NCI-H510A treated with DMSO at 0.1 percent for 48 hours (cell line): ENCODE results near the gene TMEM184C.

Experiments used
- DNase-seq: peaks from one replicate; lab custom pipeline; 2025; lab: John Stamatoyannopoulos, UW

TMEM184C gene

DNA sequence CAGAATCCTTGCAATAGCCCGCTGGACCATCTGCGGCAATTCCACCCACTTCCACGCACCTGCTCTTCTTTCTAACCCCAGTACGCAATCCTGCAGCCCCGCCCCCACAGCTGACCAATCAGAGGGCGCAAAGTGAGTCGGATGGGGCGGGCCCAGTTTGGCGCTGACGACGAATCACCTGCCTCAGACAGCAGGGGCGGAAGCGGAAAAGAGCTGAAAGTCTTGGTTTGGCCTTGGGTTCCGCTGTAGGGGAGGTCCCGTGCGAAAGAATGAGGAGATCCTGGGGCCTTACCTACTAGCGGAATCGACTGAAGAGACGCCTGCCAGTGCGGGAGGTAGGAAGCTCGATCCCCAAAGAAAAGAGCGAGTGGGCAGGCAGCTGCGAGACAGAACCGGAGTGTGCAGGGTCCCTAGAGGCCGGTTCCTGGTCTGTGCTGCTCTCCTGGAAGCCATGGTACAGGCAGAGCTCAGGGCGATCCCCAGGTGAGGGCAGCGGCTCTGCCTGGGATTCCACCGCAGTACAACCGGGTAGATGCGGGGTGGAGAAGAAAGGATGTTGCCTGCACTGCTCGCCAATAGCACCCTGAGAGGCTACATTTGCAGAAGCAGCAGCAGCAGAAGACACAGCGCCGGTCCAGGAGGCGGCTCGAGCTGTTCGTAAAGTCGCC is at the start of gene TMEM184C:
Gene TMEM184C (plus strand): TSS at position 225 of the 668 bp plus-strand sequence. CDS start 560 bp downstream, outside the sequence.
- DNase-seq = peak; percentile 79

DNA sequence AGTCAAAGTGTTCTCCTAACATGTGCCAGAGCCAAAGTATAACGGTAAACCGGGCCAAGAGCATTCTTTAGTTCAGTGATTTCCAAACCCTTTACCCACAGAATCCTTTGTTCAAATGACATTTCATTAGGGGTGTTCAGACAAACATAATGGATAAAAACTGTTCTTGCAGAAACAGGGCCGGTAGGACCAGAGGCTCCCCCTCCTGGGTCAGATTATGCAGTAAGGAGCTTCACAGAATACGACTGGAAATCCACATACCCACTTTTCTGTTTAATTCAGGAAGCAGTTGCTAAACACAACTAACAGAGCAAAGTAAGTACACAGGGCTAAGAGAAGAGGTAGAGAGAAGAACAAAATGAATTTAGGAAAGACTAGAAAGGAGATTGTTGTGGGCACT is 46.6 kb upstream of the TMEM184C start:
- DNase-seq = no peak

DNA sequence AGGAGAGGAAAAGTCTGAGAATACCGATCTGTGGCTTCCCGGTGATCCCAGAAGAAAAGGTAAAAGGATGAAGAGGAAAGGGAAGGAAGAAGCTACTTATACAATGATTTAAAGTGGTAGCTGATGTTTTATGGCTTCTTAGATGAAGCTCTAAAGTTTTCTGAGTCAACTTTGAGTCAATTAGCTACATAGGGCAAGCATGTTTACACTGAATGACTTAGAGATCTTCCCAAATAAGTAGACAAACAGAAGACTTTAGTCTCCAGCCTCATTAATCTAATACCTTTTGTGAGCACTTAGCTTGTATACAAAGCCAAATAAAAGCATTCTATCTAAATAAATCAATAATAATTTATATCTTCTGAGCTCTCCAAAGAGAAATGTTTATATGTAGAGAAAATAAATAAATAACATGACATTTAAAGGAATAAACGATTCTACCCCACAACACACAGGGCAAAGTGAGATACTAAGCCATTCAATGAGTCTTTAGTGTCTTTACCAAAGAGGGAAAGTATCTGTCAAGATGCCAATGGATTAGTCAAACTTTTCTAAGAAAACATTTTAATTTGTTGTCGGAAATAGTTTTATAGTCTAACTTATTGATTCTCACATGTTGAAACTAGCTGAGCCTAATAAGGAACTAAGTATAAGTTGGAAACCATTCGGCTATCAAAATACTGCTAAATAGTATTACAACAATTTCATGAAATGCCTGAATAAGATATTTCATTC is 46.0 kb upstream of the TMEM184C start:
- DNase-seq = no peak

DNA sequence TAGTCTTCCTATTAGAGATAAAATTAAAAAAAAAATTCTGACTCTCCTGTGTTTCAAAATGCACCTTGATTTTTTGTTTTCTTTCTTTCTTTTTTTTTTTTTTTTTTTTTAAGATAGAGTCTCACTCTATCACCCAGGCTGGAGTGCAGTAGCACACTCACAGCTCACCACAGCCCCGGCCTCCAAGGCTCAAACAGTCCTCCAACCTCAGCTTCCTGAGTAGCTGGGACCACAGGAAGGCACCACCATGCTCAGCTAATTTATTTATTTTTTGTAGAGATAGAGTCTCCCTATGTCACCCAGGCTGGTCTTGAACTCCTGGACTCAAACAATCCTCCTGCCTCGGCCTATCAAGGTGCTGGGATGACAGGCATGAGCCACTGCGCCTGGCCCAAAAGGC is 41.1 kb upstream of the TMEM184C start:
- DNase-seq = no peak

DNA sequence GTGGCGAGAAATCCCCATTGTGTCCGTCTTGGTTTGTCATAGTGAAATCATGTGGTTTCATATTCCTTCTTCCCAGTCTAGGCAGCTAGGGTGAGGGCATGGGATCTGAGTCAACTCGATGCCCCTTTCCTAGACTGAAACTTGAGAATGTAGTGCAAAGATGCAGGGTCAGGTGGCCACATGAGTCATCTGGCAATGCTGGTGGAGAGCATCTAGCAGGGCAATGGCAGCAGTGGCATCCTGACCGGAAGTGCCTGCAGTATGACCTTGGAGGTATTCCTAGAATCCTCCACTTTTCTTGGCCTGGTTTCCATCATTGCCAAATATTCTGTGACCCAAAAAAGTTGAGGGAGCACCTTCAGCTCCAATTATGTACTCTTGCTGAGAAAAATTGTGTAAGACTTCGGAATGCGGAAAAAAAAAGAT is 39.1 kb upstream of the TMEM184C start:
- DNase-seq = no peak

DNA sequence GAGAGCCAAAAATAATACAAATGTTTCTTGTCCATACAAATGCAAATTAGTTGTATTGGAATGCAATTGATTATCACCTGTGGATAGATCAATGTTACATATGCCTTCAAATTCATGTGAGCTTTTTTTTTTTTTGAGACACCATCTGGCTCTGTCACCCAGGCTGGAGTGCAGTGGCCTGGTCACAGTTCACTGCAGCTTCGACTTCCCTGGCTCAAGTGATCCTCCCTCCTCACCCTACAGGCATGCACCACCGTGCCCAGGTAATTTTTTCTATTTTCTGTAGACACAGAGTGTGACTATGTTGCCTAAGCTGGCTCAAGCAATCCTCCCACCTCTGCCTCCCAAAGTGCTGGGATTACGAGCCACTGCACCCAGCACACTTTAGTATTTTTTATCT is 38.6 kb upstream of the TMEM184C start:
- no peak for DNase-seq

DNA sequence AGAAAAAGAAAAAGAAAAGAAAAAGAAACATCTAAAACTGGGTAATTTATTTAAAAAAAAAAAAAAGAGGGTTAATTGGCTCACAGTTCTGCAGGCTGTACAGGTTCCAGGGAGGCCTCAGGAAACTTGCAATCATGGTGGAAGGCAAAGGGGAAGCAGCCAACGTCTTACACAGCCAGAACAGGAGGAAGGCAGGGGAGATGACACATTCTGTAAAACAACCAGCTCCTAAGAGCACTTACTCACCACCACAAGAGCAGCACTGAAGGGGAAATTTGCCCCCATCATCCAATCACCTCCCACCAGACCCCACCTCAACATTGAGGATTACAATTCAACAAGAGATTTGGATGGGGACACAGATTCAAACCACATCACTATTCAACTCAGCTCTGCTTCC is 36.8 kb upstream of the TMEM184C start:
- no peak for DNase-seq

DNA sequence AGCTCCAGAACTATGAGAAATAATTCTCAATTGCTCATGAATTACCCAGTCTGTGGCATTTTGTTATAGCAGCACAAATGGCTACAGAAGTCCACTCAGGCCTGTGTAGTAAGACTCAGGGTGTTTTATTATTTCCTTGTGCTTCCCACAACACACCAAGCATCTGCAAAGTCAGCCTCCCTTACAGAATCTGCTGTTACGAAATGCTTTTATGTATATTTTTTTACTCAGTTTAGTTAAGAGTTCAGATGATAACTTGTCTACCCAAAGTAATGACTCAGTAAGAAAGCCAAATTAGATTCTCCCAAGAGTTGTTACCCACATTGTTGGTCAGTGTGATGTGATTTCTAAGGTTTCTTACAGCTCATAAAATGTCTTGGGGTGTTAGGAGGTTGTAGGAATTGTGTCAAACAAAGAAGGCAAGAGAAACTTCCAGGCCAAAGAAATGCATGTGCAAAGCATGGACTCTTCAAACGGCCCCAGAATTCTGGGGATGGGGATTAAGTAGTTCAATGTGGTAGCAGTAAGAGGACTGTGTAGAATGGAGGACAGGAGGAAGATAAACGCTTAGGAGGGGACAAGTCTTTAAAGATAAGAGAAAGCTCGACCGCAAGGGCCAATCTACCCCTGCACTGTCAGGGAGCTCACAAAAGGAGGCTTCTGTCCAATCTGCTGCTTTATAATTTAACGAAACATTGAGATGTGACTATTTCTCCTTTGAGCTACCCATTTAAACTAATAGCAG is 35.4 kb upstream of the TMEM184C start:
- no peak for DNase-seq

DNA sequence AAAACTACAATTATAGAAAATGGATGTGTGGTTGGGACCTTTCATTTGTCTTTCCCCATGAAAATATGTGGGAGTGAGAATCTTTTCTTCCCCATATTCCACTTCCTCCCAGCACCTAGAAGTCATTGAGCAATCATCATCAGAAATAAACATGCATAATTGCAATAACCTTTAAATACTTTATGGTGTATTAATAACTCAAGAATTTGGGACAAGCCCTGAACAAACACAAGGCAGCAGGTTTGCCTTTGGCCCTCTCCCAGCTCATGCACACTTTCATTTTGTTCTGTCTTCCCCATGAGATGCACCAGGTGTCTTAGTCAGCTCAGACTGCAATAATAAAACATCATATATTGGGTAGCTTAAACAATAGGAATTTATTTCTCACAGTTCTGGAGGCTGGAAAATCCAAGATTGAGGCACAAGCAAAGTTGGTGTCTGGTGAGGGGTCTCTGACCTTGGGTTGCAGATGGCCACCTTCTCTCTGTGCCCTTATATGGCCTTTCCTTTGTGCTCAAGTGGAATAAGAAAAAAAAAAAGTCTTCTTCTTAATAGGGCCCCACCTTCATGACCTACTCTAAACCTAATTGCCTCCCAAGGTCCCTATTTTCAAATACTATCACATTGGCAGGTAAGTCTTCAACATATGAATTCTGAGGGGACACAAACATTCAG is 34.7 kb upstream of the TMEM184C start:
- no peak for DNase-seq

DNA sequence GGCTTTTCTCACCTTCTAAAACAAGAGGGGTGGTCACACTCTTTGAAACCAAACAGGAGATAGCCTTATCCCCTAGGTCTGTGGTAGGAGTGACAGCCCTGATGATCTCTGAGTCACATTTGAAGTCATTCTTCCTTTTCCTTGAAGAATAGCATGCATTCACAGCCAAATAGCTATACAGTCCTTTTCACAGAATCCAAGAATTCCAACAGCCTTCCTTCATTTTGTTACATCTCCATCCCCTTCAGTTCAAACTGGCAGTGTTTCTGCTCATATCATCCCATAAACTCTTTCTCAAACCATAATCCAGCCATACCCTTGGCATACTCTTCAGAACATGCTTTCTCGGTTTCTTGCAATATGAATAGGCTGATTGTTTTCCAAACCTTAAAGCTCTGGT is 33.3 kb upstream of the TMEM184C start:
- DNase-seq = no peak

DNA sequence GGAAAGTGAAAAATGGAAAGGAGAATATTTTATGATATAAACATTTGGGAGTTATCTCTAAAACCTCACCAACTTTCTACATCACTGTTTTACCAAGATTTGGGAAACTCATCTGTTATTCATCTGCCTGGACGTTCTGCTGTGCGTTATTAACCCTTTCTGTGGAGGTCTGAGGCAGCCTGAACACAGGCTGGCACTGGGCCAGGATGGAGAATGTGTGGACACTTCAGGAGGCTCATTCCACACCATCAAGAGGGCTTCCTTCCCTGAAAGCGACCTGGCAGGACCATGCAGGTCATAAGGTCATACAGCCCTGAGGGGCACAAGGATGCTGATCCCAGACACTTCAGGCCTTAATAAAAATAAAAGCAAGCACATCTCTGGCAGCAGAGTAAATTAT is 31.2 kb upstream of the TMEM184C start:
- DNase-seq = no peak

DNA sequence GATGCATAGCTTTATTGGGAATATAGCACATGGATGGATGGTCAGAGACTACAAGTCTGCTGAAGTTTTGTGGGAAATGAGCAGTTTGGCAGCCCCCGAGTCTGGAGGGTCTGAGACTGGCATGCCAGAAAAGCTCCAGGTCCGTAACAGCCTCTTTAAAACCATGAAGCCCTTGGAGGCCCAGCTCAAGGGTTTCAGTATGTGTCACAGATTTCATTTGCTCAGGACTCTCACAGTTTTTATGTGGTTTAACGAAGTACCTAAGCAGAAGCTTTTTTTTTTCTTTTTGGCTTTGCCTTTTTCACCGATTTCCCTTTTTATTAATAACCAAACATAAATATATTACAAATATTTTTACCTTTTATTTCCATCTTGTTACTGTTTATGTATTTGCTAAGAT is 30.6 kb upstream of the TMEM184C start:
- no peak for DNase-seq

DNA sequence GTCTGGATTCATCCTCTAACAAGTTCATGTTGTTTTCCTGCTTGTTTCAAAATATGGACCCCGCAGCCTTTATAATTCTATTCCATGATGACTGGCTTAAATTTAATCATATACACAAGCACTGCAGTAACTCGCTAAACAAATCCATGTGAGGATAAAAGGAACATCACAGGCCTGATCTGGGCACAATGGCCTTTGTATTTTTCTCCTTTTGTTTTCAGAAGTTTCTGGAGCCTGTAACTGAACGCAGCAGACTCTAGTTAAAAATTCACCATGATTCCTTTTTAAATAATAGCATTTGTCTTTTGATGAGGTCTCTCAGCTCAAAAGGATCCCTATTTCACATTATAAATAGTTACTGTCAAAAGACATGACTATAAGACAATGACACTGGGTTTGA is 30.2 kb upstream of the TMEM184C start:
- DNase-seq = no peak

DNA sequence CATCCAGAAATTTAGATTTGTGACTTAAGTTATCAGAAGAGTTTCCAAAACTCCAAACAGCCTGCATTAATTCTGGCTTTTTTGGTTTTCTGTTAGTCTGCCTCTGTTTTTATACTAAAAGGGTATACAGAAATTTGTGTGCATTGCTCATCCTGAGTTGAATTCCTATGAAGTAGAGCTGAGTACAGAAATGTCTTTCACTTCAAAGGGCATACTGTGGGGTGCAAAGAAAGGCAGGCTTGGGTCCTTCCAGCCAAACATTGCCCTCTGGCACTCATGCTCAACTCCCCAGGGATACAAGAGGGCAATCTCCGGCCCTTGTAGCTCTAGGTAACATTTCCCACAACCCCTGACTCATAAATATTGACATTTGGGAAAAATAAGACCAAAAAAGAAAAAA is 27.6 kb upstream of the TMEM184C start:
- no peak for DNase-seq

DNA sequence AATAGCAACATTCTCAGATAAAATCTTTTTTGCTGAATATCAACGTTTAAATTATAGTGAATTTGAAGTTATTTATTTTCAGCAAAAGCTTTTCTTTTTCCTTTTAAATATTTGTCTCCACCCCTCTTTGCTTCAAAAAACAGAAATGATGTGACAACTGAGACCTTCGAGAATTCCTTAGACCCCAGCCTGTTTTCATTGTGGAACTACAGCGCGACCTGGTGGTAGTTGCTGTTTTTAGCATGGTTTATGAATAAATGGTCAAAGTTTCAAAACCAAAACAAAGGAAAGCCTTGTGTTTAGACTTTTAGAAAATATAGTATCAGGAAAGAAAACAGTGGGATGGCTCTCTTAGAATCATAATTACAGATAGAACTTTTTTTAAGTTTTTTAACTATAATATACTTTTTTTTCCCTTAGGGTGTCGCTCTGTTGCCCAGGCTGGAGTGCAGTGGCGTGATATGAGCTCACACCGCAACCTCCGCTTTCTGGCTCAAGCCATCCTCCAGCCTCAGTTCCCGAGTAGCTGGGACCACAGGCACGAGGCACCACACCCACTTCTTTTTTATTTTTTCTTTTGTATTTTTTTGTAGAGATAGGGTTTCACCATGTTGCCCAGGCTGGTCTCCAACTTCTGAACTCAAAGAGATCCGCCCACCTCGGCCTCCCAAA is 26.8 kb upstream of the TMEM184C start:
- DNase-seq = peak; percentile 38

DNA sequence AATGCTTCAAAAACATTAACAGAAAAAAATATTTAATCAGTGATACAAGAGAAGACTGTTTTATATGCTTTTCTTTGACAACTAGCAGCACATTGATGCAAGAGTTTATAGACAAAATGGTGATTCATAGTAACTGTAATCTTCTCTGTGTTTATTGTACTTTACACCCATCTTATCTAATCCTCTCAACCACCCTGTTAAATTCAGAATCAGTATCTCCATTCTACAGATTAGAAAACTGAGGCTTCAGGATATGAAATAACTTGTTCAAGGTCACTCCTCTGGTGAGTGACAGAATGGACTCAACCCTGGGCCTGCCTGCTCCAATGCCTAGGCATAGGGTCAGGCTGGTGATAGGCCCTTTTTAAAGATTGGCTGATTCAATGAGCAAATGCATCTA is 26.1 kb upstream of the TMEM184C start:
- DNase-seq = no peak

DNA sequence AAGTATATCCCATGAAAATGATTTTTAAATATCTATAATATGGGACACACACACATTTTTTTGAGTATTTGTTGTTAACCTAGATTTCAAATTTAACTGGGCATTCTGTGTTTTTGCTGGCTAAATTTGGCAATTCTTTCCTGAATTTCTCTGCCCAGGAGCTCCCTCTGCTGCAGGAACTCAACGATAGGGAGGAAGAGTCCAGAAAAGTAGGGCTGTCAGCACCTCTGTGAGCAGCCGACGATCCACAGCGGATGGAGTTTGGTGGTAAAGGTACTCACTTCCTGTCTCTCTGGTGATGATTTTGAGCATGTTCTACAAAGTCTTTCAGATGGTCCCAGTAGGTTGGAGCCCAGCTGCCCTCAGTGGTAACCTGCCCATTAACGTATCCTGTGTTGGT is 23.1 kb upstream of the TMEM184C start:
- DNase-seq = no peak

DNA sequence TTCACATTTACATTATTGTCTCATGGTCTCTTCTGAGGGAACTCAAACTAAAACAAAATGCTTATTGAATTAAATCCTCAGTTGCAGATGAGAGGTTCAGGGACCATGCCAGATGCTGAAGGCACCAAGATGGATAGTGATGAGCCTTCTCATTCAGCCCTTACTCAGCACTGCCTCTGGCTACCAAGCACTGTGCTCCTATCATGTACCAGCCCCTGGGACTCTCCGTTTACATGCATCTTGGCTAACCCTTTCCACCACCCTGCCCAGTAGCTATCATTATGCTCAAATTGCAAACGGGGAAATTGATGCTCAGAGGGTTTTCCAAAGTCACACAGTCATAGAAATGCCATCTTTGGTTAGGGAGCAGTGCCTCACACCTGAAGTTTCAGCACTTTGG is 22.6 kb upstream of the TMEM184C start:
- no peak for DNase-seq

DNA sequence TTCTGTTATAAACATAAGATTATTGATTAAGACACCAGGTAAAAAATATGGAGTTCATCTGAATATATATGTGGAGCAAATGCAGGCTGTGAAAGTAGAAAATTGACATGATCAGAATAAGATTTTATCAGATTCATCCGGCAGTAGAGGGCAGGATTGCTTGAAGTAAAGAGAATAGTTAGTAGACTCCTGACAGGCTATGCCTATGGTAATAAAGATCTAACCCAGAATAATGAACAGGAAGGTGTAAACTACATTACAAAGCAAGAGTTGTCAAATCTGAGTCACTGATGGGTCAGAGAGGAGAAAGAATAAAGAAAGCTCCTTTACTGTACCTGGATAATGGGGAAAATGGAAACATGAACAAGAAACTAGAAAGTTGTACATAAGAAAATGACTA is 20.8 kb upstream of the TMEM184C start:
- DNase-seq = no peak

DNA sequence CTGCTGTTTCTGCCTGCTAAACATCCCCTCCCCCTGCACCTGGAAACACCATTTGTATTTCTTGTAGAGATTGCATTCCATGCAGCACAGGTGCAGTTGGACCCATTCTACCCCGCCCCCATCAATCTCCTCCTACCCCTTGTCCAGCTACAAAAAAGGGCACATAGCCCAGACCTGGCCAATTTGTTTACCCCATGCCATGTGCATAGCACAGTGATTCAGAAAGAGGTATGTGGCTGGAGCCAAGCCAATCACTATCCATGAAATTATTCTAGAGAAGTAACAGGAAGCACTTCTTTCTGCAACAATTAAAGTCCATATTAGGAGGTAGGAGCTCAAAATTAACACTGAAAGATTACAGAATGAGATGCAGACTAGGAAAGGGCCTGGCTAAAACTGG is 20.2 kb upstream of the TMEM184C start:
- no peak for DNase-seq

DNA sequence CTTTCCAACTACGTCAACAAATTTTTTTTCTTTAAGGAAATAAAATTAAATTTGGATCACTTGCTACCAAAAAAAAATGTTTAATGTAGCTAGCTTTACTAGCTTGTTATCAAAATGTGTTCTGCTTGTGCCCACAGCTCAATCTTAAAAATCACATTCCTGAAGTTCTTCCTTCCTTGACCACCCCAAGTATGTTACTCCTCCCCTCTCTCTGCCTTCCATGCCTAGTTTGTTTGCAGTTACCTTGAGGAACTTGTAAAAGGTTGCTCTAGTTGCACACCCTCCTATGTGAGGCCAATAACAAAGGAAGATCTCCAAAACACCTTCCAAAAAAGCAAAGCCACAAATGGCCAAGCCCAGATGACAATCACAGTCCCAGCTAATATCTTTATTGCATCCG is 19.6 kb upstream of the TMEM184C start:
- DNase-seq = no peak

DNA sequence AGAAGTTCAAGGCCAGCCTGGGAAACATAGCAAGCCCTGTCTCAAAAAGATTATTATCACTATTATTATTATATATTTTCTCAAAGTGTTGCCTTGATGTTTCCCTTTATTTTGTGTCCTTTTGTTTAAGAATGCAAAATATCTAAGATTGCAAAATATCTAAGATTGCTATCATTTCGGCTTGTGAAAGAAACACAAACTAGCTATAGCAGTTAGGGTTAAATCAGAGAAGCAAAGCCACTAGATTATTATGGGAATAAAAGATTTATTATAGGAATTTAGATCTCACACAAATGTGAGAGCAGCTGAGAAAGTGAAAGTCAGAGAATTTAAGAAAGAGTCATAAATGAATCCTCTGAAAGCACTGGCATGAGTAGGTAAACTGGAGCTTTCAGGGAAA is 18.0 kb upstream of the TMEM184C start:
- no peak for DNase-seq
